Tibial nerve (tissue), 4 donors: ENCODE results near the gene RNF207.

Experiments used
- EP300 ChIP-seq, 2 donors: sonication (generic); formaldehyde crosslinking; IDR thresholded peaks; one replicate each; pipeline ENCODE4 v1.6.1; 2017; ENCODE audit warnings: antibody characterized with exemption in 2 of 2, mild to moderate bottlenecking in 1 of 2
- POLR2A ChIP-seq, 2 donors: fragments of 450-650 bp; IDR thresholded peaks; one replicate each; pipeline ENCODE4 v1.6.1; 2017; ENCODE audit warnings: antibody characterized with exemption in 2 of 2, mild to moderate bottlenecking in 2 of 2, moderate library complexity in 2 of 2
- TF ChIP-seq, protein P1 (sequence below), 5 experiments: fragments of 200-600 bp in 3 of 5; fragments of 450-650 bp in 2 of 5; sonication (generic) in 3 of 5; IDR thresholded peaks; one replicate each; pipeline ENCODE4 v1.5.1; 2016 to 2019; ENCODE audit warnings: antibody characterized with exemption in 5 of 5, mild to moderate bottlenecking in 3 of 5, moderate library complexity in 2 of 5

DNA sequence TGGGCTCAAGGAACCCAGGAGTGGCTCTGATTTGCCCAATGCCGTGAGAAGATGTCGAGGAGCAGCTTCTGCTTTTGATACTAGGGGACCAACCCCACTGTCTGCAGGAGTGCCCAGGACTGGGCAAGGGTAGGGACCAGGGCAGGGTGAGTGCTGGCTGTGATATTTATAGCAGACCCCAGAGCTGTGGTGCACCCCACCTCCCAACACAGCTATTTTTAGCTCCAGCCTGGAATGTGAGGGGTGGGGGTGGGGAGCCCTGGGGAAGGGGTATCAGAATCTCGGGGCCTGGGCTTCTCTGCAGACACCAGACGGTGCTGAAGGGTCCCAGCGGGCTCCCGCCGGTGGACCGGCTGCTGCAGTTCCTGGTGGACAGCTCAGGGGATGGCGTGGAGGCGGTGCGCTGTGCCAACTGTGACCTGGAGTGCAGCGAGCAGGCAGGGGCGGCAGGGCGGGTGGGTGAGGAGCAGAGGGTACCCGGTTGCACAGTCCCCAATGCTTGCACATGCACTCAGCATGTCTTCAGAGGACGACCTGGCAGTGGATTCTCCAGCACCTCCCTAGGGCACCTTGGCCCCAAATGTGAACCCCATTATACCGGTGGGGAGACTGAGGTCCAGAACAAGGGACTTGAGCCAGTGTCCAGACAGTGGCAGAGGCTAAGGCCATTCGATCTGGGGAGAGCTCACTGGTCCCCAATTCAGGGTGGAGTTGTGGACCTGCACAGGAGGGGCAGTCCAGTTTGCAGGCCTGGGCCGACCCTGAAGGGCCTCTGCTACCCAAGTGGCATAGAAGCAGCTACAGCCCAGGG lies 1.4 kb downstream of the RNF207 start:
- TF ChIP-seq EP300 (IDR thresholded peaks at IDR 0.05) (no peak), POLR2A (IDR thresholded peaks at IDR 0.05) (no peak)
- TF ChIP-seq, protein P1, sequence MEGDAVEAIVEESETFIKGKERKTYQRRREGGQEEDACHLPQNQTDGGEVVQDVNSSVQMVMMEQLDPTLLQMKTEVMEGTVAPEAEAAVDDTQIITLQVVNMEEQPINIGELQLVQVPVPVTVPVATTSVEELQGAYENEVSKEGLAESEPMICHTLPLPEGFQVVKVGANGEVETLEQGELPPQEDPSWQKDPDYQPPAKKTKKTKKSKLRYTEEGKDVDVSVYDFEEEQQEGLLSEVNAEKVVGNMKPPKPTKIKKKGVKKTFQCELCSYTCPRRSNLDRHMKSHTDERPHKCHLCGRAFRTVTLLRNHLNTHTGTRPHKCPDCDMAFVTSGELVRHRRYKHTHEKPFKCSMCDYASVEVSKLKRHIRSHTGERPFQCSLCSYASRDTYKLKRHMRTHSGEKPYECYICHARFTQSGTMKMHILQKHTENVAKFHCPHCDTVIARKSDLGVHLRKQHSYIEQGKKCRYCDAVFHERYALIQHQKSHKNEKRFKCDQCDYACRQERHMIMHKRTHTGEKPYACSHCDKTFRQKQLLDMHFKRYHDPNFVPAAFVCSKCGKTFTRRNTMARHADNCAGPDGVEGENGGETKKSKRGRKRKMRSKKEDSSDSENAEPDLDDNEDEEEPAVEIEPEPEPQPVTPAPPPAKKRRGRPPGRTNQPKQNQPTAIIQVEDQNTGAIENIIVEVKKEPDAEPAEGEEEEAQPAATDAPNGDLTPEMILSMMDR (IDR thresholded peaks at IDR 0.05) = no peak
